Lung (tissue), 12 donors: ENCODE results near the gene MRPS14. TPM values are rescaled to one million over a fixed set of nuclear protein-coding genes. Genes with fewer than 3 reads are reported as not detected.
"Not testable (repeated sequence)": the region's sequence is repeated elsewhere in the genome, so short reads cannot be mapped to it uniquely, and the experiment has no call there.

ENCODE experiments used
- ATAC-seq: fragments of 200-7000 bp; cut with Tn5 transposase; one replicate; pipeline ENCODE4 v1.9.1; 2020; ENCODE audit warnings: moderate number of reproducible peaks; ENCODE audit not compliant: insufficient read depth, low FRiP score
- DNase-seq, 3 donors: peaks; one replicate each; pipeline ENCODE4 v3.0.0-alpha.2; 2013 to 2017
- H3K27ac ChIP-seq, 2 donors: one replicate each; pipeline ENCODE4 v1.5.1; 2013; ENCODE audit warnings: mild to moderate bottlenecking in 2 of 2, moderate library complexity in 2 of 2, control low read depth in 1 of 2, inconsistent platforms in 1 of 2, low read depth in 1 of 2, low read length in 1 of 2
- H3K27me3 ChIP-seq, 3 donors: one replicate each; pipeline ENCODE4 v1.5.1; 2013; ENCODE audit warnings: low read length in 2 of 3; ENCODE audit not compliant: control insufficient read depth in 3 of 3, insufficient read depth in 3 of 3
- H3K36me3 ChIP-seq, 4 donors: one replicate each; pipeline ENCODE4 v1.5.1; 2013; ENCODE audit warnings: low read length in 4 of 4, mild to moderate bottlenecking in 1 of 4, moderate library complexity in 1 of 4; ENCODE audit not compliant: control insufficient read depth in 4 of 4, insufficient read depth in 4 of 4
- H3K4me1 ChIP-seq, 5 donors: one replicate each; pipeline ENCODE4 v1.5.1; 2013; ENCODE audit warnings: low read length in 5 of 5, mild to moderate bottlenecking in 2 of 5, moderate library complexity in 1 of 5; ENCODE audit not compliant: control insufficient read depth in 5 of 5, insufficient read depth in 5 of 5
- H3K4me3 ChIP-seq: one replicate; pipeline ENCODE4 v1.5.1; 2013; ENCODE audit warnings: mild to moderate bottlenecking, control low read depth, moderate library complexity
- H3K9ac ChIP-seq, 2 donors: one replicate each; pipeline ENCODE4 v1.5.1; 2013; ENCODE audit warnings: low read length in 2 of 2, control low read depth in 1 of 2; ENCODE audit not compliant: insufficient read depth in 1 of 2
- H3K9me3 ChIP-seq, 4 donors: one replicate each; pipeline ENCODE4 v1.5.1; 2013; ENCODE audit warnings: low read length in 3 of 4, mild to moderate bottlenecking in 1 of 4, moderate library complexity in 1 of 4; ENCODE audit not compliant: control insufficient read depth in 4 of 4, insufficient read depth in 3 of 4
- WGBS, 2 donors: extraction: QIAGEN DNeasy Blood & Tissue Kit; methylation state at CpG; one replicate each; pipeline ENCODE4 v1.1.7; 2013; 5-methylcytosine and 5-hydroxymethylcytosine counted together
- polyA plus RNA-seq, 2 donors: library from polyadenylated mRNA; stranded (reverse); fragments of 200-250 nt; gene quantifications; one replicate each; pipeline ENCODE4 v1.2.1, GENCODE V29; 2013
- total RNA-seq, 2 donors: library from RNA; depleted of rRNA in 1 of 2; stranded (reverse); fragments of >200 nt in 1 of 2; gene quantifications; one replicate each; pipeline ENCODE4 v1.2.1, GENCODE V29; 2014 to 2021
- TF ChIP-seq, protein P1 (sequence below): IDR thresholded peaks from 2 replicates; pipeline ENCODE4 v1.5.1; 2012; ENCODE audit warnings: mild to moderate bottlenecking; ENCODE audit errors: control extremely low read depth, extremely low read depth
- donor health status: control.
- donor health status: control.
- donor health status: Bipolar disorder and iron deficiency.
- donor health status: healthy.
- donor health status: DM: yes; HTN: yes; CAD: no.

MRPS14 gene
- total and polyA plus RNA-seq, 4 donors = 13.4 to 39.7 (median 23.5) TPM

DNA sequence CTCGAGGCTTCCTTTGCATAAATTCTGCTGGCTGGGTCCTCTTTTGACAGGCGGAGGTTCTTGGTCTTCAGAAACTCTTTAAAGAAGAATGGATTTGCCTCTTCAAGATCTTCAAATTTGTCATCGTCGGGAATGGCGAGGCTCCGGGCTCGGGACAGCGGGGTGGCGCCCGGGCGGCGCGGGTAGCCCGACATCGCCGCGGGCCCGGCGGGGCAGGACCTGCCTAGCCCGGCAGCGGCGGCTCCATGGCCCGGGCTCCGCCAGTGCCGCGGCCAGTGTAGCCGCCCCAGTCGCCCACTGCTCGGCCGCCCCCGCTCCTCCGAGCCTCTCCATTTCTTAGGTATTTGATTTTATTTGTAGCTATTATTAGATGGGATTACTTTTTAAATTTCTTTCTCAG, 22.3 kb upstream of the MRPS14 start:
- peaks cover 0 to 10% (median 0%) of the 10 kb centered on the region in 5 donors for H3K4me1 ChIP-seq
- no peak overlapping the region for H3K9ac ChIP-seq
- H3K4me3 ChIP-seq = no peak overlapping the region
- no peak for DNase-seq
- no peak for ATAC-seq
- TF ChIP-seq, protein P1, sequence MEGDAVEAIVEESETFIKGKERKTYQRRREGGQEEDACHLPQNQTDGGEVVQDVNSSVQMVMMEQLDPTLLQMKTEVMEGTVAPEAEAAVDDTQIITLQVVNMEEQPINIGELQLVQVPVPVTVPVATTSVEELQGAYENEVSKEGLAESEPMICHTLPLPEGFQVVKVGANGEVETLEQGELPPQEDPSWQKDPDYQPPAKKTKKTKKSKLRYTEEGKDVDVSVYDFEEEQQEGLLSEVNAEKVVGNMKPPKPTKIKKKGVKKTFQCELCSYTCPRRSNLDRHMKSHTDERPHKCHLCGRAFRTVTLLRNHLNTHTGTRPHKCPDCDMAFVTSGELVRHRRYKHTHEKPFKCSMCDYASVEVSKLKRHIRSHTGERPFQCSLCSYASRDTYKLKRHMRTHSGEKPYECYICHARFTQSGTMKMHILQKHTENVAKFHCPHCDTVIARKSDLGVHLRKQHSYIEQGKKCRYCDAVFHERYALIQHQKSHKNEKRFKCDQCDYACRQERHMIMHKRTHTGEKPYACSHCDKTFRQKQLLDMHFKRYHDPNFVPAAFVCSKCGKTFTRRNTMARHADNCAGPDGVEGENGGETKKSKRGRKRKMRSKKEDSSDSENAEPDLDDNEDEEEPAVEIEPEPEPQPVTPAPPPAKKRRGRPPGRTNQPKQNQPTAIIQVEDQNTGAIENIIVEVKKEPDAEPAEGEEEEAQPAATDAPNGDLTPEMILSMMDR = no peak
- H3K9me3 ChIP-seq = no peaks in the 10 kb centered on the region
- no peak overlapping the region for H3K27ac ChIP-seq
- H3K36me3 ChIP-seq = no peaks in the 10 kb centered on the region
- H3K27me3 ChIP-seq = no peaks in the 10 kb centered on the region
- 96 to 98% methylated on average over 32 of the region's 32 CpGs for WGBS, 2 donors

DNA sequence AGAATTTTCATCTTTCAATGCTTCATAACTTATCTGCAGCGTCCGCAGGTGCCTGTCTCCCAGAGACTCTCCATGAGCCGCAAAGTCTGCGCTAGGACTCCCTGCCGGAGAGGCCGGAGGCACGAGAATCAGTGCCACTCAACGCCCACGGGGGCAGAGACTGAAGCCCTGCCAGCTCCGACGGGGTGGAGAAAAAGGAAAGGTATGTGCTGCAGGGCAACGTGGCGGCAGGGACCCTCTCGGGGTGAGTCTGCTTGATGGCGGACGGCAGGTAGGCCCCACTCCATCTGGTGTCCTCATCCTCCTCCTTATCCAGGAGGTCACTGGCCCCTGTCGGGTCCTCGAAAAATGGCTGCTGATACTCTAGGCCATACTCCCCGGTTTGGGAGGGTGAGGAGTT, 21.9 kb upstream of the MRPS14 start:
- Histone ChIP-seq H3K9me3 (no peaks in the 10 kb centered on the region), H3K27ac (no peak overlapping the region), H3K27me3 (no peaks in the 10 kb centered on the region), H3K4me1 (peaks cover 0 to 10% (median 0%) of the 10 kb centered on the region in 5 donors), H3K36me3 (no peaks in the 10 kb centered on the region), H3K4me3 (no peak overlapping the region), H3K9ac (no peak overlapping the region)
- TF ChIP-seq, protein P1 = no peak
- DNase-seq (no peak), ATAC-seq (no peak)
- 96 to 97% methylated on average over 19 of the region's 19 CpGs for WGBS, 2 donors

DNA sequence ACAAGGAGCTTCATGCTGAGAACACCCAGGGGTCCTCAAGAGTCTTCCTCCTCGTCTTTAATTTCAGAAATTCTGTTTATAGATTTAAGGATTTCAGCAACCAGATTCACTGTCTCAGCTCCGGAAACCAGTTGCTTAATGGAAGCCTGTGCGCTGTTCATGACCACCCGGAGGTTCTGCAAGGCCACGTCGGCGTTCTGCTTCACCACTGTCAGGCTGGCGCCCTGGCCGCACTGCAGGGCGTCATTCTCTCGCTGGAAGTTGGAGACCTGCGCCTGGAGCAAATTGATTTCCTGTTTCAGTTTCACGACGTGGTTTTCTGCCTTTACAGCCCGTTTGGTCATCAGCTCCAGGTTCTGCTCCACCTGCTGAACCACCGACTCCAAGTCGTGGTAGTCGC, 21.4 kb upstream of the MRPS14 start:
- not testable (repeated sequence) for ATAC-seq, H3K9ac ChIP-seq, H3K36me3 ChIP-seq, H3K4me3 ChIP-seq, H3K27me3 ChIP-seq, DNase-seq, H3K9me3 ChIP-seq, H3K27ac ChIP-seq
- WGBS, 2 donors = 86 to 89% methylated on average over 18 of the region's 18 CpGs
- peaks cover 0 to 10% (median 0%) of the 10 kb centered on the region in 5 donors for H3K4me1 ChIP-seq

DNA sequence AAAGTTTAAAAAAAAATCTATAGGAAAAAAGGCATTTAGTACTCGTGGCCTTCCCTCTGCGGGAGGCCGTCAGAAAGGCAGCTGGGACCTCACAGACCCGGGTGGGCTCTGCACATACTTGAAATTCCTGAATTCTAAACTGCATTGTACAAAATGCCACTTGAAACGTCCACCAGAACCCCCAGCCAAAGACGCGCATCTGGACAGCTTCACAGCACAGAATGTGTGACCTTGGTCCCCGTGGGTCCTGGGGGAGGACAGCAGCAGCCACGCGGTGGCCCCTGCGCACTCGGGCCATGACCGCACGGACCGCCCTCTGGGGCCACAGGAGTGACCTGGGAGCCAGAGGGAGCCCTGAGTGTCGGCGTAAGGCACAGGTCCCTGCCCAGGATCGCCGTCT, 20.6 kb upstream of the MRPS14 start:
- Histone ChIP-seq H3K27ac (no peak overlapping the region), H3K9me3 (no peaks in the 10 kb centered on the region), H3K9ac (no peak overlapping the region), H3K27me3 (no peaks in the 10 kb centered on the region), H3K36me3 (no peaks in the 10 kb centered on the region), H3K4me3 (no peak overlapping the region), H3K4me1 (peaks cover 0 to 10% (median 0%) of the 10 kb centered on the region in 5 donors)
- WGBS, 2 donors = 67 to 69% methylated on average over 19 of the region's 19 CpGs
- DNase-seq (peak; percentile 59 to 78 (median 77)), ATAC-seq (no peak)
- TF ChIP-seq, protein P1 = no peak
